A549 (cell line): Measurements from ENCODE around the gene PDGFB. TPM values are rescaled to one million over a fixed set of nuclear protein-coding genes. Genes with fewer than 3 reads are reported as not detected.
A peak's percentile ranks its signal among the peaks of the same experiment; 100 is the strongest.

Experiments
- ATAC-seq, 2 experiments: fragments of 200-7000 bp in 1 of 2; fragments of >200 bp in 1 of 2; cut with Nextera tagmentation in 1 of 2; cut with Tn5 transposase in 1 of 2; 3 replicates each; pipeline versions ENCODE4 v1.8.0 to v1.9.1; 2018 to 2020; ENCODE audit warnings: mild to moderate bottlenecking in 1 of 2, moderate library complexity in 1 of 2
- CTCF ChIA-PET: fragments of 300-600 bp; sonication (Branson Sonifier 250); formaldehyde crosslinking; extraction: SDS; loops from one replicate; lab custom pipeline; 2021; ENCODE audit warnings: antibody characterized with exemption, inconsistent platforms; lab: Yijun Ruan, JAX
- POLR2A ChIA-PET: fragments of 350-600 bp; formaldehyde crosslinking; extraction: SDS; loops from one replicate; lab custom pipeline; 2021; ENCODE audit warnings: antibody characterized with exemption, inconsistent platforms; lab: Yijun Ruan, JAX
- DNase-seq, 2 experiments: peaks; one replicate each; pipeline versions ENCODE4 v3.0.0 to v3.0.0-alpha.2; 2011 to 2016; ENCODE audit warnings: low read depth in 1 of 2, low spot score in 1 of 2
- FAIRE-seq: peaks from 2 replicates; lab custom pipeline; 2011; peaks lifted over from hg19 to GRCh38; lab: Jason Lieb, UNC
- H3K27ac ChIP-seq, 2 experiments: fragments of >200 bp; sonication (Bioruptor Twin); formaldehyde crosslinking; 3 replicates each; pipeline ENCODE4 v1.5.1; 2016 to 2017
- H3K4me1 ChIP-seq: fragments of >200 bp; sonication (Bioruptor Twin); formaldehyde crosslinking; 3 replicates; pipeline ENCODE4 v1.6.1; 2016
- H3K4me2 ChIP-seq: fragments of >200 bp; sonication (Bioruptor Twin); formaldehyde crosslinking; 3 replicates; pipeline ENCODE4 v1.6.1; 2016
- H3K4me3 ChIP-seq: fragments of >200 bp; sonication (Bioruptor Twin); formaldehyde crosslinking; 3 replicates; pipeline ENCODE4 v1.5.1; 2016
- H3K9me3 ChIP-seq: fragments of >200 bp; sonication (Bioruptor Twin); formaldehyde crosslinking; 3 replicates; pipeline ENCODE4 v1.6.1; 2016
- ATOH8 ChIP-seq: fragments of 250-450 bp; sonication (Bioruptor Pico); IDR thresholded peaks from 2 replicates; pipeline ENCODE4 v1.5.0; 2020; ENCODE audit warnings: low read depth, mild to moderate bottlenecking, moderate library complexity
- BHLHE40 ChIP-seq: IDR thresholded peaks from 2 replicates; pipeline ENCODE4 v1.6.1; 2012; ENCODE audit warnings: low read depth, low read length, inconsistent platforms
- CBX8 ChIP-seq: fragments of 200-600 bp; sonication (generic); IDR thresholded peaks from 2 replicates; pipeline ENCODE4 v1.6.1; 2016
- CHD2 ChIP-seq: fragments of 150-350 bp; IDR thresholded peaks from 2 replicates; pipeline ENCODE4 v1.6.1; 2014; ENCODE audit warnings: low read length; ENCODE audit not compliant: partially characterized antibody
- CHD4 ChIP-seq: fragments of 200-600 bp; sonication (generic); IDR thresholded peaks from 2 replicates; pipeline ENCODE4 v1.6.1; 2016; ENCODE audit warnings: antibody characterized with exemption, mild to moderate bottlenecking, borderline replicate concordance
- CTCF ChIP-seq: fragments of >200 bp; sonication (Bioruptor Twin); formaldehyde crosslinking; IDR thresholded peaks from 3 replicates; pipeline ENCODE4 v1.5.1; 2016
- EHMT2 ChIP-seq: fragments of 200-600 bp; sonication (generic); IDR thresholded peaks from 2 replicates; pipeline ENCODE4 v1.6.1; 2016; ENCODE audit warnings: antibody characterized with exemption, low read depth, mild to moderate bottlenecking, moderate library complexity
- EP300 ChIP-seq, 2 experiments: fragments of >200 bp; sonication (Bioruptor Twin); formaldehyde crosslinking; IDR thresholded peaks; 2 replicates in 1 of 2; 3 replicates in 1 of 2; pipeline ENCODE4 v1.6.1; 2016 to 2017
- ESRRA ChIP-seq: fragments of 150-350 bp; IDR thresholded peaks from 2 replicates; pipeline ENCODE4 v1.6.1; 2014; ENCODE audit warnings: mild to moderate bottlenecking, low read length, borderline replicate concordance
- FOSL2 ChIP-seq, 2 experiments: fragments of 450-650 bp in 1 of 2; fragments of >200 bp in 1 of 2; sonication (Bioruptor Twin) in 1 of 2; formaldehyde crosslinking; IDR thresholded peaks; 2 replicates each; pipeline versions ENCODE4 v1.5.0 to v1.6.1; 2016 to 2020; ENCODE audit warnings: mild to moderate bottlenecking in 1 of 2, moderate library complexity in 1 of 2
- FOXS1 ChIP-seq: fragments of 250-450 bp; sonication (Bioruptor Pico); IDR thresholded peaks from 2 replicates; pipeline ENCODE4 v1.5.0; 2020; ENCODE audit warnings: mild to moderate bottlenecking, moderate library complexity
- GATA3 ChIP-seq: IDR thresholded peaks from 2 replicates; pipeline ENCODE4 v1.6.1; 2012; ENCODE audit warnings: borderline replicate concordance
- HES2 ChIP-seq: fragments of >200 bp; sonication (Bioruptor Twin); formaldehyde crosslinking; IDR thresholded peaks from 2 replicates; pipeline ENCODE4 v1.6.1; 2016
- HMGXB4 ChIP-seq: fragments of 250-450 bp; sonication (Bioruptor Pico); IDR thresholded peaks from 2 replicates; pipeline ENCODE4 v1.5.0; 2021; ENCODE audit warnings: mild to moderate bottlenecking, moderate library complexity, borderline replicate concordance
- JUN ChIP-seq, 2 experiments: fragments of >200 bp; sonication (Bioruptor Twin); formaldehyde crosslinking; IDR thresholded peaks; 2 replicates in 1 of 2; 3 replicates in 1 of 2; pipeline ENCODE4 v1.6.1; 2016 to 2017
- KDM1A ChIP-seq: fragments of 200-600 bp; sonication (generic); IDR thresholded peaks from 2 replicates; pipeline ENCODE4 v1.6.1; 2016; ENCODE audit warnings: low read depth, mild to moderate bottlenecking
- KDM5A ChIP-seq: fragments of 200-600 bp; sonication (generic); IDR thresholded peaks from 2 replicates; pipeline ENCODE4 v1.6.1; 2016; ENCODE audit warnings: antibody characterized with exemption, mild to moderate bottlenecking
- MAFK ChIP-seq: fragments of 450-650 bp; IDR thresholded peaks from 2 replicates; pipeline ENCODE4 v1.6.1; 2014; ENCODE audit not compliant: partially characterized antibody
- NFE2L2 ChIP-seq: fragments of 150-350 bp; conservative IDR thresholded peaks from 2 replicates; pipeline ENCODE4 v1.6.1; 2014; ENCODE audit warnings: low read length
- NPAS2 ChIP-seq: fragments of 250-450 bp; sonication (Bioruptor Pico); IDR thresholded peaks from 2 replicates; pipeline ENCODE4 v1.8.0; 2022; ENCODE audit warnings: mild to moderate bottlenecking, moderate library complexity, borderline replicate concordance
- PHF8 ChIP-seq: fragments of 200-600 bp; sonication (generic); IDR thresholded peaks from 2 replicates; pipeline ENCODE4 v1.6.1; 2016; ENCODE audit warnings: low read depth, mild to moderate bottlenecking, antibody characterized with exemption, moderate library complexity, borderline replicate concordance
- POLR2A ChIP-seq: IDR thresholded peaks from 2 replicates; pipeline ENCODE4 v1.6.1; 2012; ENCODE audit warnings: mild to moderate bottlenecking, low read length
- RCOR1 ChIP-seq: fragments of 150-350 bp; IDR thresholded peaks from 2 replicates; pipeline ENCODE4 v1.6.1; 2014; ENCODE audit warnings: antibody characterized with exemption, low read length, low read depth
- RFX5 ChIP-seq: fragments of 450-650 bp; IDR thresholded peaks from 2 replicates; pipeline ENCODE4 v1.7.1; 2014; ENCODE audit warnings: antibody characterized with exemption, mild to moderate bottlenecking, moderate library complexity
- RNF2 ChIP-seq: fragments of 200-600 bp; sonication (generic); IDR thresholded peaks from 2 replicates; pipeline ENCODE4 v1.6.1; 2016; ENCODE audit warnings: low read depth, mild to moderate bottlenecking, antibody characterized with exemption, moderate library complexity, borderline replicate concordance
- SMC3 ChIP-seq: fragments of >200 bp; sonication (Bioruptor Twin); formaldehyde crosslinking; IDR thresholded peaks from 3 replicates; pipeline ENCODE4 v1.6.1; 2018; ENCODE audit warnings: inconsistent platforms
- TFCP2L1 ChIP-seq: fragments of 250-450 bp; sonication (Bioruptor Pico); IDR thresholded peaks from 2 replicates; pipeline ENCODE4 v1.5.0; 2021; ENCODE audit warnings: mild to moderate bottlenecking
- TP53 ChIP-seq: fragments of 250-450 bp; sonication (Bioruptor Pico); IDR thresholded peaks from 2 replicates; pipeline ENCODE4 v1.5.0; 2021; ENCODE audit warnings: mild to moderate bottlenecking, moderate library complexity
- ZFP36 ChIP-seq: fragments of 450-650 bp; IDR thresholded peaks from 2 replicates; pipeline ENCODE4 v1.6.1; 2014; ENCODE audit warnings: borderline replicate concordance; ENCODE audit not compliant: partially characterized antibody
- WGBS: methylation state at CpG from one replicate; pipeline ENCODE4 v1.1.6; 2017; ENCODE audit errors: missing lambda C conversion rate; 5-methylcytosine and 5-hydroxymethylcytosine counted together
- polyA plus RNA-seq, 4 experiments: library from polyadenylated mRNA; depleted of rRNA in 3 of 4; stranded (reverse); fragments of >200 nt; fragmentation: RNase III in 1 of 4; extraction: RNeasy Plus Mini Kit Qiagen cat#74134 plus additional on column Dnase treatment in 1 of 4; gene quantifications; 2 replicates in 3 of 4; 3 replicates in 1 of 4; pipeline ENCODE4 v1.2.3, GENCODE V29; 2011 to 2017

PDGFB gene
- polyA plus RNA-seq, 2 of the 4 experiments (the other 2 are of a cell fraction), result 2.1 to 4.5 TPM

- POLR2A ChIA-PET, result no interaction called here
- Histone ChIP-seq H3K4me1 (peaks cover 38% of the 10 kb centered on the region), H3K4me2 (no peak overlapping the region), H3K27ac (peak overlapping the region in 1 of 2 experiments; percentile 64; a peak in 3 of 6 replicates), H3K4me3 (no peak overlapping the region)
- WGBS, result 91% methylated on average over 3 of the region's 5 CpGs
- ATAC-seq (no peak), FAIRE-seq (no peak), DNase-seq (no peak)
- TF ChIP-seq KDM1A (no peak), CHD4 (no peak), RCOR1 (no peak), ESRRA (no peak), POLR2A (no peak), SMC3 (no peak), FOXS1 (CRISPR knock-in tag) (no peak), RFX5 (no peak), CBX8 (no peak), PHF8 (no peak), GATA3 (no peak), EHMT2 (no peak), KDM5A (no peak), EP300 (IDR thresholded peaks at IDR 0.05) (no peak), NFE2L2 (no peak), TFCP2L1 (CRISPR knock-in tag) (no peak), CHD2 (no peak), BHLHE40 (no peak), JUN (IDR thresholded peaks at IDR 0.05) (no peak)
- TF ChIP-seq, all 56 proteins: peak for 0
- CTCF ChIA-PET, result interaction anchor here (1.2 kb wide), 2 partner anchors 59 to 64 kb away, joined by 3 to 5 read pairs; no protein-coding TSS in a partner anchor
- no peaks in the 10 kb centered on the region for H3K9me3 ChIP-seq
These were observed 6.1 kb upstream of the PDGFB start for GRCh38 chr22:39250838-39251237.

- POLR2A ChIA-PET, result no interaction called here
- CTCF ChIA-PET, result interaction anchor here (0.7 to 0.9 kb wide), 2 partner anchors 19 to 66 kb away, joined by 3 read pairs; no protein-coding TSS in a partner anchor
- Histone ChIP-seq H3K27ac (peak overlapping the region; percentile 34 to 64; a peak in 3 of 6 replicates), H3K4me3 (no peak overlapping the region), H3K4me2 (no peak overlapping the region), H3K4me1 (peaks cover 34% of the 10 kb centered on the region), H3K9me3 (no peaks in the 10 kb centered on the region)
- TF ChIP-seq ESRRA, result no peak
- no peak for TF ChIP-seq EP300 (IDR thresholded peaks at IDR 0.05)
- no peak for TF ChIP-seq MAFK
- TF ChIP-seq NFE2L2, result no peak
- no peak for TF ChIP-seq HES2
- no peak for TF ChIP-seq FOSL2 (IDR thresholded peaks at IDR 0.05)
- no peak for TF ChIP-seq FOSL2 (CRISPR knock-in tag; IDR thresholded peaks at IDR 0.05)
- DNase-seq, result no peak
- 61% methylated on average over 4 of the region's 8 CpGs for WGBS
- ATAC-seq, result no peak
- no peak for FAIRE-seq
These were observed 5.3 kb upstream of the PDGFB start for GRCh38 chr22:39250131-39250530.

- no peak for TF ChIP-seq SMC3
- no peak for TF ChIP-seq TP53 (CRISPR knock-in tag)
- no peak for TF ChIP-seq NPAS2
- no peak for TF ChIP-seq CTCF
- TF ChIP-seq RNF2, result no peak
- TF ChIP-seq ZFP36, result no peak
- TF ChIP-seq ATOH8, result no peak
- no peak for TF ChIP-seq HMGXB4
- H3K4me2 ChIP-seq, result no peak overlapping the region
- DNase-seq (no peak), ATAC-seq (no peak), FAIRE-seq (no peak)
- ChIA-PET POLR2A (no interaction called here), CTCF (no interaction called here)
- H3K27ac ChIP-seq, result no peak overlapping the region
- H3K4me3 ChIP-seq, result no peak overlapping the region
- H3K4me1 ChIP-seq, result peaks cover 27% of the 10 kb centered on the region
- no peaks in the 10 kb centered on the region for H3K9me3 ChIP-seq
- 94% methylated on average over 12 of the region's 12 CpGs for WGBS
These were observed 4.4 kb upstream of the PDGFB start for GRCh38 chr22:39249086-39249704.
